ENCODE results near the gene CLSTN2. TPM values are rescaled to one million over a fixed set of nuclear protein-coding genes. Genes with fewer than 3 reads are reported as not detected.

CLSTN2 gene
- total RNA-seq, 1 experiment from 2014 or later: 0.02 TPM

GRCh38 chr3:140135461-140135860 is 200.5 kb downstream of the CLSTN2 start:
- Histone ChIP-seq H3K4me2 (ENCODE audit: low read length) (no peak overlapping the region), H3K27ac (ENCODE audit: low read depth, low read length) (no peak overlapping the region), H3K4me1 (ENCODE audit: control insufficient read depth in 1 of 2, insufficient read depth in 2 of 2, low read length in 2 of 2) (no peaks in the 10 kb centered on the region), H2AFZ (ENCODE audit: low read depth, low read length, poor library complexity, severe bottlenecking) (no peak overlapping the region), H3K9me3 (ENCODE audit: control insufficient read depth in 1 of 2, insufficient read depth in 1 of 2, low read depth in 1 of 2, low read length in 2 of 2) (no peaks in the 10 kb centered on the region), H3K79me2 (ENCODE audit: insufficient read depth, low read length) (no peaks in the 10 kb centered on the region), H3K9ac (ENCODE audit: low read length) (no peak overlapping the region), H3K36me3 (ENCODE audit: control insufficient read depth in 1 of 2, insufficient read depth in 2 of 2, low read length in 2 of 2) (no peaks in the 10 kb centered on the region), H4K20me1 (ENCODE audit: insufficient read depth) (no peaks in the 10 kb centered on the region), H3K27me3 (ENCODE audit: insufficient read depth, low read length) (peaks cover 73% of the 10 kb centered on the region), H3K4me3 (replicated peaks in 1 of 2; ENCODE audit: low read depth in 1 of 2, low read length in 2 of 2) (no peak overlapping the region), H3K9me2 (ENCODE audit: insufficient read depth) (no peaks in the 10 kb centered on the region)
- POLR2A ChIA-PET: no interaction called here
- BruUV-seq (replicated peaks): no TSS peak
- CTCF ChIA-PET: no interaction called here
- ATAC-seq (no peak), DNase-seq (ENCODE audit: low read depth, low spot score) (no peak)
- no peak for TF ChIP-seq TCF7L2 (IDR thresholded peaks at IDR 0.05; ENCODE audit: borderline replicate concordance, extremely low read depth, insufficient read depth, insufficient read length)
- no peak for TF ChIP-seq ZBTB33 (IDR thresholded peaks at IDR 0.05; ENCODE audit: extremely low read depth, insufficient replicate concordance, low read length)
- no peak for TF ChIP-seq JUND (IDR thresholded peaks at IDR 0.05)
- no peak for TF ChIP-seq RAD21 (IDR thresholded peaks at IDR 0.05; ENCODE audit: low read depth)
- TF ChIP-seq SRF (IDR thresholded peaks at IDR 0.05; ENCODE audit: low read depth): no peak
- TF ChIP-seq EGR1 (IDR thresholded peaks at IDR 0.05; ENCODE audit: low read depth): no peak
- no peak for TF ChIP-seq ATF3 (IDR thresholded peaks at IDR 0.05)
- TF ChIP-seq ZFX (IDR thresholded peaks at IDR 0.05): no peak
- intact Hi-C loops (cut with micrococcal nuclease): no loop called here
- RAD21 ChIA-PET (ENCODE audit: low non-redundant PET in 1 of 2, low total read pairs in 2 of 2, uncharacterized antibody in 2 of 2, unreplicated experiment in 2 of 2): no interaction called here

Measured in HCT116 (cell line).